NCI-H146 treated with DMSO at 0.1 percent for 48 hours (cell line): ENCODE measurements around the gene CDH2.

Experiments
- DNase-seq: peaks from one replicate; lab custom pipeline; 2025; ENCODE audit not compliant: unreplicated experiment; lab: John Stamatoyannopoulos, UW

The CDH2 gene

DNA sequence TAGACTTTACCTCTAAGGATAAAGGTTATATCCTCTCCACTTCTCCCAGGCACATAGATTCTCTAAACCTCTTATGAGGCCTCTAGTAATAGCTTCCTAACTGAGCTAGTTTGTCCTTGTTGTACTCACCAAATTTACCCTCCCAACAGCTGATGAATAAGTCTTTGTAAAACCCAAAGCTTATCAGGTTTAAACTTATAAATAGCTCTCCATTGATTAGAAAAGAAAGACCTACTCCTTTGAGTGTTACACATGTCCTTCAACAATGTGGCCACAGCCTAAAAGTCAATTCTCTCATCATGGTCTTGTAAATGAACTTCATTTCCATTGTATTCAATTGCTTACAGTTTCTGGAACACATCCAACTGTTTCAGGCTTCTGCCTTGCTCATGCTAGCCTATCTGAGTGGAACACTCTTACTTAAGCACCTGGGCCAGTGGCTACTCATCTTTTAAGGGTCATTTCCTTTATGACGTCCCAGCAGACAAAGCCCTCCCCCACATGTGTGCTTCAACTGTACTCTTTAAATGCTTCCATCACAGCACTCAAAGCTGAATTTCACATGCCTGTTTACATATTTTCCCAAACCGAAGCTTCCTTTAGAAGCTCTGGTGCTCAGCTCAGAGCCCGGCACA, 131.6 kb downstream of the CDH2 start:
- DNase-seq: no peak

DNA sequence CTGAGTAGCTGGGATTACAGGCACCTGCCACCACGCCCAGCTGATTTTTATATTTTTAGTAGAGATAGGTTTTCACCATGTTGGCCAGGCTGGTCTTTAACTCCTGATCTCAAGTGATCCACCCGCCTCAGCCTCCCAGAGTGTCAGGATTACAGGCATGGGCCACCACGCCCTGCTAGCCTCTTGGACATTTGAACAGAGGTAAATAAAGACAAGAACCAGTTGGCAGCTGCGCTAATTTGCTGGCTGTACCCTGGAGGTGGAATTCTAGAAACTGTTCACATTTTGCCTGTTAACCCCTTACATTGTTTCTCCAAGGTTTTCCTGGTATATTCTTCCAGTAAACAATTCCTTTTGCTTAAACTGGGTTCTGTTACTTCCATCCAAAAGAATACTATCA, 132.9 kb downstream of the CDH2 start:
- no peak for DNase-seq

DNA sequence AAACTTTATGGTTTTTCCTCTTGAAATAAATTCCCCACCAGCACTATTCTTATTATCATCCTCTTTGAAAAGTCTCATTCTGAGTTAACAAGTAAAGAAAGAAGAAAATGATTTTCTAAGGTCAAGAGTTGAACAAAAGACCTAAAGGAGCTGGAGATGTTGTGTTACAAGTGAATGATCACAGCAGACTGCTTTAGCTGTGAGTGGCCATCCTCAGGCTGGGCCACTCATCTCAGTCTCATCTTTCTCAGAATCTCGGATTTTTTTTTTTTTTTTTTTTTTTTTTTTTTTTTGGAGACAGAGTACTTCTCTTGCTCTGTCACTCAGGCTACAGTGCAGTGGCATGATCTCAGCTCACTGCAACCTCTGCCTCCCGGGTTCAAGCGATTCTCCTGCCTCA, 133.3 kb downstream of the CDH2 start:
- DNase-seq: no peak

DNA sequence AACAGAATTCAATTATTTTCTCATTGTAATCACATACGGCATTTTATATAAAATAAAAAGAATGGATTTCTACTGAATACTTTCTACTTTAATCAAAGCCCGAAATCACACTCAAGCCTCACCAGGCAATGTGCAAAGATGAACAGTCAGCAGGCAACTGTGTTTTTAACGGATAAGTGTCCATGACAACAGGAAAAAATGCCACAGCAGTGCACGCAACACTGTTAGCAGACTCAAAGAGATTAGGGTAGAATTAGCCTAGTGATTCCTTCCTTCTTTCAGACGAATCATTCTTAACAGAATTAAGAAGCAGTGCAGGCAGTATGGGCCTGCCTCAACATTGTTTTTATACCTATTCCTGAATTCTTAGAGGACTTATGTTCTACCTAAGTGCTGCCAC, 135.6 kb downstream of the CDH2 start:
- DNase-seq: no peak

DNA sequence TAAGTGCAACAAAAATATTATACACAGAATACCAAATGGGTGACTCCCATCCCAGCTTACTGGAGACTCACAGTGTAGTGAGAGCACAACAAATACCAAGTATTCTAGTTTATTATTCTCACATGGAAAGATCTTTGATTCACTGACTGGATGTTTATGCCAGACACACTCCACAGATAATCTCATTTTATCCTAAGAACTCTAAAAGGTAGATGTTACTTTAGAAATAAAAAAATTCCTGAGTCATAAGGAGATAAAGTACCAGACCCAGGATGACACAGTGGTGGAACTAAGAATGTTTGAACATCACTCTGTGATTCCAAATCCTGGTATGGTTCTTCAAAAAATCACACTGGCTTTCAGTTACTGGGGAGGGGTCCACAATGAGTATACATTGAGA, 136.2 kb downstream of the CDH2 start:
- DNase-seq: no peak

DNA sequence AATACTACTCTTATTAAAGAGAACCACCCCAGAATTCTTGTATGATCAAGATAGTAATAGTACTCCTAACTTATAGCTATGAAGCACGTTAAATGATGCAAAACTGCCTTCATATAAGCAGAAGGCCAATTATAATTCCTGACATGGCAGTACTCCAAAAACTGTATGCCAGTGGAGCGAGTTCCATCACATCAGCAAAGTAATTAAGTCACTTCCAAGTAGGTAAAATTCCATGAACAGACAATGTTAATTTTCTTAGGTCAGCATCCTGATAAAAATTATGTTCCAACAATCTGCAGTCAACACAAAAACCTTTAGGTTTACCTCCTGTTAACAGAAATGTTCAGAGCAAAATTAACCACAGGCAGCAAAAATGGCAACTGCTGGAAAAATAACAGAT, 136.7 kb downstream of the CDH2 start:
- DNase-seq: no peak

DNA sequence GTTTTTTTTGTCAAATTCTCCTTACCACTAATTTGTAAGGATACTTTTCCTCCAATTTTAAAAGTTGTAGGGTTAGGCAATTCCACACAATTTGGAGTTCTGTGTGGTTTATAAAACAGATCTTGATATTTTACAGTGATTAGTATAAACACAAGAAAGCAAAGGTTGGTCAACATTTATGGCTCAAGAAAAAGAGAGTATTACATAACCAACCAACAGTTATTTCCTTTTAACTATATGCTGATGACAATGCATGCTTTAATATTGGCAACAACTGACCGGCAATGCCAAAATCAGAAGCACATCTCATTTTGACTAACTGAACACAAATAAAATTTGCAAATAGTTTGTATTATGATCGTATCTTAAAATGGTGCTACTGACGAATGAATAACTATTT, 137.2 kb downstream of the CDH2 start:
- no peak for DNase-seq

DNA sequence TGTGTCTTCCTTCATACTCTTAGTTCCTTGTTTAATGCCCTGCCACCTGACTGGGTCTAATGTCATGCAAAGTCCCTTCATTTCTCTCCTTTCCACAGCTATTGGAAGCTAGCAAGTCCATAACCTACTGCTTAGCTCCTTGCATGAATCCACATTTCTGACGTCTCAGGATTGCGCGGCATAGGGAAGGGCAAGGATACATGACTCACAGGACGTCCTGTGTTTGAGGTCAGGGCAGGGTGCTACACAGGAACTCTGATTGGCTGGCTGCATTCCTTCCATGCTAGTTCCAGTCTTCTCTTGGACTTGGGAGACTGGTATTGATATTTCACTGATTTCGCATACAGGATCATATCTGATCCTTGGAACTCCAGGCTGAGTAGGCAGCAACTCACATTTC, 137.9 kb downstream of the CDH2 start:
- no peak for DNase-seq

DNA sequence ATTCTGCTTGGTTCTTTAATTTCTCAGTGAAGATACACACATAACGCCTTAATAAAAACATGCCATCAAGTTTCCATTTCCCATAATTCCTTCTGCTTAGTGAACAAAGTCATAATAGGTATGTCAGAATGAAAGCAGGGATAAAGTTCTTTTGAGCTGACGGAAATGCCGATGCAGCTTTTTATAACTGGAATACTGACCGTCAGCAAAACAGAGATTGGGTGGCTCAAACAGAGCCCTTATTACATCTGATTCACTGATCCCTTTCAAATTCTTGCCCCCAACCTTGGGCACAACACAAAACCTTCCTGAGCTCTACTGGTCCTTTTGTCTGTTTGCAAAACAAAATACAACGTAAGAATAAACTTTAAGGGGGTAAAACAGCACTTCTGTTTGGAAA, 140.4 kb downstream of the CDH2 start:
- DNase-seq: no peak

DNA sequence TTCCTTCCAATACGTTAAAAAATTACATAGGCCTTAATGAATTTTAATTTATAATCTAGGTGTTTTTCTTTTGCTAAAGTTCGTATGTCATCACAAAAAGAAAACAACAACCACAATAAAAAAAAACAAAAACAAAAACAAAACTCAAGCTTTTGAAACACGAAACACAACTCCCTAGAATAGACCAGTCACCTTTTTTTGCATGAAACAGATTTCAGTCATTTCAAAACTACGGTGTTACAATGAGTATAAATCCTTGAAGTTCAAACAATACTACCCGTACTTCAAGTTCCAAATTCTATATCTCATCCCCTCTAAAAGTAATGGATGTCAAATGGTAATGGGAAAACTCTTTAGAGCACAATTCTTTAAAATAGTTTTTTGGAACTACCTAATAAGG, 142.4 kb downstream of the CDH2 start:
- no peak for DNase-seq

DNA sequence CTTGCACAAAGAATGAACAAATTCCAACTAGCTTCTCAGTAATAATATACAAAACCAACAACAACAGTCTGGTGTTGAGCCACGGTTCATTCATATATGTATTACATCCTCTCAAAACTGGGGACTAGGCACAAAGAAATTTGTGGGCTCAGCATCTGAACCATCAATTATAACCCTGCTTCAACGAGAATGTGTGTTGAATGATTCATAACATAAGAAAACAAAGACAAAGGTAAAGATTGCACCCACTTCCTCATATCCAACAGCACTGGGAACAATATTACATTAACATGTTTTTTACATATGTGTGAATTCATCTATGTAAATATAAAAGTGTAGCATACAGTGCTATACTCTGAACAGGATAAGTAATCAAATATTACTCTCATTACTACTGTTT, 144.8 kb downstream of the CDH2 start:
- DNase-seq: no peak

DNA sequence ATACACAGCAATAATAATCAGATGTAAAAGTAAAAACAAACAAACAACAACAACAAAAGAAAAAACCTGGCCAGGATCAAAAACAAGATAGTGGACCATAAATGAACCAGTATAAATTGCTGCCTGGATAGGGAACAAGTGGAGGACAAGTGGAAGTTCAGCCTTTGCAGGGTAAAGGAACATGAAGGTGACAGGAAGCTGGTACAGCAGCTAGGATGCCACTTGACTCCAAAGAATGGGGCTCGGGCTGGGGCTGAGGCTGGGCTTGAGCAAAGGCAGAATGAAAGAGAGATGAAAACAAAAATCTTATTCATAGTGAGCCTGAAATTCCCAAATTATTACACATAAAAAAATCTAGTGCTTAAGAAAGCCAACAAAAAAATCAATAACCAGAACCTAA, 146.5 kb downstream of the CDH2 start:
- DNase-seq: no peak

DNA sequence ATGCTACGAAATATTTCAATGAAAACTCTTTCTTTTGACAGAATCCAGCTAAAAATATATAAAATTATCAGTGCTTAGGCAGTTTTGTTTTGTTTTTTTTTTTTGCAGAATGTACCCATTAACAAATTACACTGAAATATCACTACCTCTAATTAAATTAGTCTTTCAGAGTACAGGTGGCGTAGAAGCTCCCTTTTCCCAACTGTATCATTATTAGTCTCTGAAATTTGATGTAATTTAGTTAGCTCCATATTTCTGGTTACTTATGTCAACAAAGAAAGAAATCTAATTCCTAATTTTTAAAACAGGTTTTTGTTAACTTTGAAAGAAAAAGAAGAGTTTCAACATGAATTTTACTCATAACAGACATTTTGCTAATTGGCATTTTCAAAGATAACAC, 149.2 kb downstream of the CDH2 start:
- no peak for DNase-seq

DNA sequence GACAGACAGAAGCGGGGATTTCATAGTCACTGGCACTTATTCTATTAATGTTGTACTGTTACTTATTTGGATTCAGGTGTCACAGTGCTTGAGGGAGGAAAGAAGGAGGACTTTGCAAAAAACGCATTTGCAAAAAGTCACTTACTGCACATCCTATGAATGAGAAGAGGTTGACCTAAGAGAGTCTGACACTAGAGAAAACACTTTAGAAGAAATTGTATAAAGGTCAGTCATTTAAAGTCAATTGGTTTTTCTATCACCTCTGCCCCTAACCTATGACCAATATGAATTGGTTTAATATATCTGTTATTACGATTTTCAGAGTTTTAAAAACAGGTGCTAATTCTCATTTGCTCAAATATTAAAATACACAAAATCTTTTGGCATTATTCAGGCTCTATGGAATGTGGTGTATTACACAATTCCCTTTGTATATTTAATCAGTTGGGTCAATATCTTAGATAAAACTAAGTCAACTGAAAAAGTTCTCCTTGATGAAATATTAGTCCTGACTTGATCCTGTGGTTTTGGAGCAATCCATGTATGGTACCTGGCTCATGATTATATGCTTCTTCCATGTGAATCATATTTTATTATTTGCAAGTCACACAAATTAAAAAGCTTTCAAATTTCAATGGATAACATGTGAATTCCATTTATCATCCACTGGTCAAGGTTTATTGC, 157.4 kb downstream of the CDH2 start:
- DNase-seq: no peak

DNA sequence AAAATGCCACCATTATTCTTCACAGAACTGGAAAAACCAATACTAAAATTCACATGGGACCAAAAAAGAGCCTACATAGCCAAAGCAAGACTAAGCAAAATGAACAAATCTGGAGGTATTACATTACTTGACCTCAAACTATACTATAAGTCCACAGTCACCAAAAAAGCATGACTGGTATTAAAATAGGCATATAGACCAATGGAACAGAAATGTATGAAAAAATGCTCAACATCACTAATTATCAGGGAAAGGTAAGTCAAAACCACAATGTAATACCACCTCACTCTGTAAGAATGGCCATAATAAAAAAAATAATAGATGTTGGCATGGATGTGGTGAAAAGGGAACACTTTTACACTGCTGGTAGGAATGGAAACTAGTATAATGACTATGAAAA, 158.6 kb downstream of the CDH2 start:
- no peak for DNase-seq

DNA sequence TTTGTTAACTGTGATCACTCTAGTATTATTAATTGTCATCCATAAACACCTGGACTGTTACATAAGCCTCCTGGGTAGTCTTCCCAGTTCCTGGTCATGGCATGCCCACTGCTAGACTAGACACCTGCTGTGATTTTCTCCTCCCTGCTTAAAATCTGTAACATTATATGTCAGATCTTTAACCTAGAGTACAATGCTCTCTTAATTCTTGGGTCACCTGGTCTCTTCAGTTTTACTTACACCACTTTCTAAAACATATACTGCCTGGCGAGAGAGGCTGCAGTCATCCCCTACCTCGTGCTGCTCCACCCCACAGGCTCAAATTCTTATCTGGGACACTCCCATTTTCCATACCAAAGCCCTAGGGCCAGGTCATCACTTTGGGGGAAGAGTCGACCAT, 161.3 kb downstream of the CDH2 start:
- peak; percentile 22 for DNase-seq

DNA sequence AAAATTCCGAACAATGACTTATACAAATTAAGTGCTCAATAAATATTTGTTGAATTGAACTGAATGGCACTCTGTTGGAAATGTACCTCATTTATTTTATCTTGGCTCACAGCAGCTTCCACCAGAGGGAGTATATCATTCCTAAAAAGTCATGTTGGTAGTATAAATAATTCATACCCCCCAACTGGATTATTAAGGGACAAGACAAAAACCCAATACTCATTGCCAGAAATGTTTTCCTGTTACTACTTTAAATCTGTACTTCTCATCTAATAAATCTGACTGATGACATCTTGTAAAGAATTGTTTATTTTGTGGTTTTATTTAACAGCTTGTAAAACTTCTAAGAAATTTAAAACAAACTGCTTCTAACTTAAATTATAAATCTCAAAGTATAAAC, 163.9 kb downstream of the CDH2 start:
- DNase-seq: no peak

DNA sequence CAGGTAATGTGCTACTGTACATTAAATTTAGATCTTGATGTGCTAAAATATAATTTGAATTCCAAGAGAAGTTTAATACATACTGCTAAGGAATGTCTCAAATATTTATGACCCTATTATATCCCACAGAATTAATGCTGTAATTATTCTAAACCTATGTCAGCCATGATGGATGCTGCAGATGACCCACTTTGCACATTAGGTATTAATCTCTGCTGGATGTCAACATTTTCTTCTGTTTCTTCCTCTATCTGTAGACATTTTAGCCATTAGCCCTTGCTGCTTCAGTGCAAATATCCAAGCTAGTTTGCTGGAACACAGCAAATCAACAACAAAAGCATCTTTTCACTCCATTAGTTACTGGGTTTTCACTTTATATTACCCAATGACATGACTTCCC, 164.6 kb downstream of the CDH2 start:
- DNase-seq: no peak

DNA sequence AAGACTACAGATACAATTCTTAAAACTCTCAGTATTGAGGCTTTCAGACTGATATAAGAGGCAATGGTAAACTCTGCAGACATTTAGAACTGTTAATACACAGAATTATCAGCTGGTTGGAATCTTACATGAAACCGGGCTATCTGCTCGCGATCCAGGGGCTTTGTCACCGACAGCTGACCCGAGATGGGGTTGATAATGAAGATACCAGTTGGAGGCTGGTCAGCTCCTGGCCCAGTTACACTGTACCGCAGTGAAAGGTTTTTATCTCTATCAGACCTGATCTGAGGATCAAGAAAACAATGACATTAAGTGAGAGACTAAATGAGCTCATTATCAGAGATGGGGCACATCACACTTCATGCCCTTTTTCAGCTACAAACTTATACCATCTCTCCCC, 167.3 kb downstream of the CDH2 start:
- no peak for DNase-seq

DNA sequence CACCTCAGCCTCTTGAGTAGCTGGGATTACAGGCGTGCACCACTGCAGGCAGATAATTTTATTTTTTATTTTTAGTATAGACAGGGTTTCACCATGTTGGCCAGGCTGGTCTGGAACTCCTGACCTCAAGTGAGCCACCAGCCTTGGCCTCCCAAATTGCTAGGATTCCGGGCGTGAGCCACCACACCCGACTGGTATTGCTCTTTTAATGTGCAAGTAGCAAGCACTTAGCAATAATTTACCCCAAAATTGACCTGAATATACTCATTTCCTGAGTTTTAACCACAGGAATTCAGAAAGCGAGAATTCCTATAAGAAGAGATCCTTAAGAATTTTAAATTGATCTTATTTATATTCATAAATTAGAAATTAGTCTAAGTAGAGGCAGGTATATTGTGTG, 169.1 kb downstream of the CDH2 start:
- no peak for DNase-seq

DNA sequence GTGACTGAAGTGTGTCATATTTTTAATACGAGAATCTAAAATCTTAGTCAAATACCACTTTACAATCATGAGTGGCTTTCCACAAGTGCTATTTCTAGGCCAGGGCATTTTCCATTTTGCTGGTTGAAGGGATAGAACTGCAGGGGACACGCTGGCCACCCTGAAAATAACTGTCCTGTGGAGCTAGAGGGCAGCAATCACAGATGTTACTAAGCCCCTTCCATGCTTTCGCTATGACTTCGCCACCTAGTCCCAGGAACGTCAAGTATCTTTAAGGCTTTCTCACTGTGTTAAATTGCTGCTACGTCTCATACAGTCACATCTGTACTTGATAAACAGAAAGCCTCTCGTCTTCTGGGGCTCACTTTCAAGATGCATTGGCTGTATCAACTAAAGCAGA, 171.8 kb downstream of the CDH2 start:
- DNase-seq: no peak

DNA sequence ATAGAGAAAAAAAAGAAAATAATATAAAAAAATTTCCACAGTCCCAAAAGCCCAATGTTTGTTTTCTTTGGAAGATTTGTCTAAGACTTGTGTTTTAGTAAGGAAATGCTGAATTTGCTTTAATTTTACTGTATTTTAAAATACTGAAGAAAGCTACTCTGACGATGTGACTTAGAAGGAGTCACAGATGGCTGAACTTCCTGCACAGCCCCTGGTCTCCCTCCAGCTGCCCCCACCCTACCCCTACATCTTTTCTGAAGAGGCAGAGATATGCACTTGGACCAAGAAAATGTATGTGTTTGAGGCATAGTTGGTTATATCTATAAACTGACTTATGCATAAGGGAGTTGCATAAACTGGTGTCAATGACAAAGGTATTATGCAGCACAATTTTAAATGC, 172.3 kb downstream of the CDH2 start:
- DNase-seq: no peak

DNA sequence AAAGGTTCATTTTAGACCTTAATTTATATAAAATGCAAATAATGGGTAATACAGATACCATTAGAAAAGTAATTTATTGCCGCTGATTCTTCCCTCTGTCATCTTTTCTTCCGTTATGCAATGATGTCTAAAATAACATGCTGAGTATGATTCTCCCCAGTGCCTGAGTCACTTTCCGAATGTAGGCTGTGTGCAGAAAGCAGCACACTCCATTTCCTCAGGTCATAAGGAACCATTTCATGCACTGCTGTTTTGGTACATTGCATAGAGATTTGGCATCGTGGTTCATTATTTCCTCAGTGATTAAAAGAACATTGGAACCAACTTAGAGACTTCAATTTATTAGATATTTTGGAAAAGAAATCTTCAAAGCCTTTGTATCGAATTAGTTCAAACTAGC, 173.5 kb downstream of the CDH2 start:
- no peak for DNase-seq
